Tibial nerve (tissue), 4 donors: ENCODE measurements around the gene CHST15. TPM values are rescaled to one million over a fixed set of nuclear protein-coding genes. Genes with fewer than 3 reads are reported as not detected.
"Not testable (repeated sequence)": the region's sequence is repeated elsewhere in the genome, so short reads cannot be mapped to it uniquely, and the experiment has no call there.

Experiments used
- DNase-seq, 2 donors: peaks; one replicate each; pipeline ENCODE4 v3.0.0-alpha.2; 2019; ENCODE audit warnings: low spot score in 2 of 2
- H3K27ac ChIP-seq, 4 donors: fragments of 200-600 bp; sonication (generic) in 3 of 4; one replicate each; pipeline ENCODE4 v1.5.1; 2017 to 2019; ENCODE audit warnings: mild to moderate bottlenecking in 1 of 4
- H3K27me3 ChIP-seq, 2 donors: fragments of 200-600 bp; sonication (generic) in 1 of 2; one replicate each; pipeline versions ENCODE4 v1.5.1 to v1.6.0; 2017 to 2019
- H3K36me3 ChIP-seq, 3 donors: fragments of 200-600 bp; sonication (generic); one replicate each; pipeline ENCODE4 v1.5.1; 2018 to 2019
- H3K4me1 ChIP-seq, 4 donors: fragments of 200-600 bp; sonication (generic) in 3 of 4; one replicate each; pipeline ENCODE4 v1.5.1; 2017 to 2019
- H3K4me3 ChIP-seq, 4 donors: fragments of 200-600 bp; sonication (generic) in 3 of 4; one replicate each; pipeline ENCODE4 v1.5.1; 2017 to 2019; ENCODE audit warnings: mild to moderate bottlenecking in 1 of 4, moderate library complexity in 1 of 4
- H3K9me3 ChIP-seq, 4 donors: fragments of 200-600 bp; sonication (generic) in 3 of 4; one replicate each; pipeline ENCODE4 v1.5.1; 2017 to 2019
- EP300 ChIP-seq, 2 donors: sonication (generic); formaldehyde crosslinking; IDR thresholded peaks; one replicate each; pipeline ENCODE4 v1.6.1; 2017; ENCODE audit warnings: antibody characterized with exemption in 2 of 2, mild to moderate bottlenecking in 1 of 2
- POLR2A ChIP-seq, 2 donors: fragments of 450-650 bp; IDR thresholded peaks; one replicate each; pipeline ENCODE4 v1.6.1; 2017; ENCODE audit warnings: antibody characterized with exemption in 2 of 2, mild to moderate bottlenecking in 2 of 2, moderate library complexity in 2 of 2
- WGBS, 2 donors: methylation state at CpG; one replicate each; pipeline ENCODE4 v1.1.5; 2018; 5-methylcytosine and 5-hydroxymethylcytosine counted together
- total RNA-seq, 4 donors: library from RNA; depleted of rRNA; stranded (reverse); fragments of >200 nt; gene quantifications; one replicate each; pipeline ENCODE4 v1.1.0, GENCODE V29; 2016
- TF ChIP-seq, protein P1 (sequence below), 5 experiments: fragments of 200-600 bp in 3 of 5; fragments of 450-650 bp in 2 of 5; sonication (generic) in 3 of 5; IDR thresholded peaks; one replicate each; pipeline ENCODE4 v1.5.1; 2016 to 2019; ENCODE audit warnings: antibody characterized with exemption in 5 of 5, mild to moderate bottlenecking in 3 of 5, moderate library complexity in 2 of 5

The CHST15 gene
- total RNA-seq, 4 donors from 2014 or later = 29.8 to 45.6 (median 34.3) TPM

DNA sequence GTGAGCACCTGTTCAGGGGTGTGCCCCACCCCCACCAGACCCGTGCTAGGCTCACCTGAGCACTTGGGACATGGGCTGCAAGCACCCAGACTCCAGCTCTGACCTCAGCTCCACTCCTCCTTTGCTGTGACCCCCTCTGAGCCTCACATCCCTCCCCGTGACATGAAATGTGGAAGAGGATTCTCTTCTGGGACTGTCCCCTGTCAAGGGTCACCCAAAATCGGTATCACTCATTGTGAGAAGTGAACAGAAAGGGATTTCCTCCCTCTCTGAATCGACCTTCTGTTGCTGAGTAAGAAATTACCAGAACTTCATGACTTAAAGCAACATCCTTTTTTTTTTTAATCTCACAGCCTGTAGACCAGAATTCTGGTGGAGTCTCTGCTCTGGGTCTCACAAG lies 6.2 kb upstream of the CHST15 start:
- DNase-seq = no peak
- Histone ChIP-seq H3K4me1 (peaks cover 0 to 9% (median 1%) of the 10 kb centered on the region in 4 donors), H3K27me3 (no peaks in the 10 kb centered on the region), H3K4me3 (no peak overlapping the region), H3K36me3 (no peaks in the 10 kb centered on the region), H3K9me3 (no peaks in the 10 kb centered on the region), H3K27ac (no peak overlapping the region)
- TF ChIP-seq, protein P1, sequence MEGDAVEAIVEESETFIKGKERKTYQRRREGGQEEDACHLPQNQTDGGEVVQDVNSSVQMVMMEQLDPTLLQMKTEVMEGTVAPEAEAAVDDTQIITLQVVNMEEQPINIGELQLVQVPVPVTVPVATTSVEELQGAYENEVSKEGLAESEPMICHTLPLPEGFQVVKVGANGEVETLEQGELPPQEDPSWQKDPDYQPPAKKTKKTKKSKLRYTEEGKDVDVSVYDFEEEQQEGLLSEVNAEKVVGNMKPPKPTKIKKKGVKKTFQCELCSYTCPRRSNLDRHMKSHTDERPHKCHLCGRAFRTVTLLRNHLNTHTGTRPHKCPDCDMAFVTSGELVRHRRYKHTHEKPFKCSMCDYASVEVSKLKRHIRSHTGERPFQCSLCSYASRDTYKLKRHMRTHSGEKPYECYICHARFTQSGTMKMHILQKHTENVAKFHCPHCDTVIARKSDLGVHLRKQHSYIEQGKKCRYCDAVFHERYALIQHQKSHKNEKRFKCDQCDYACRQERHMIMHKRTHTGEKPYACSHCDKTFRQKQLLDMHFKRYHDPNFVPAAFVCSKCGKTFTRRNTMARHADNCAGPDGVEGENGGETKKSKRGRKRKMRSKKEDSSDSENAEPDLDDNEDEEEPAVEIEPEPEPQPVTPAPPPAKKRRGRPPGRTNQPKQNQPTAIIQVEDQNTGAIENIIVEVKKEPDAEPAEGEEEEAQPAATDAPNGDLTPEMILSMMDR (IDR thresholded peaks at IDR 0.05) = no peak
- TF ChIP-seq EP300 (IDR thresholded peaks at IDR 0.05) (no peak), POLR2A (IDR thresholded peaks at IDR 0.05) (no peak)
- WGBS, 2 donors = 54 to 57% methylated on average over 4 of the region's 4 CpGs

GRCh38 chr10:124098575-124098974 lies 5.2 kb upstream of the CHST15 start:
- no peak overlapping the region for H3K4me3 ChIP-seq
- H3K4me1 ChIP-seq = peaks cover 0 to 19% (median 7%) of the 10 kb centered on the region in 4 donors
- H3K27ac ChIP-seq = no peak overlapping the region
- H3K9me3 ChIP-seq = no peaks in the 10 kb centered on the region
- 87 to 88% methylated on average over 10 of the region's 10 CpGs for WGBS, 2 donors
- no peak for DNase-seq
- TF ChIP-seq, protein P1 (IDR thresholded peaks at IDR 0.05) = no peak
- TF ChIP-seq EP300 (IDR thresholded peaks at IDR 0.05) = no peak
- no peaks in the 10 kb centered on the region for H3K36me3 ChIP-seq
- no peaks in the 10 kb centered on the region for H3K27me3 ChIP-seq

GRCh38 chr10:124097883-124098282 lies 4.5 kb upstream of the CHST15 start:
- Histone ChIP-seq H3K4me1 (peaks cover 0 to 23% (median 7%) of the 10 kb centered on the region in 4 donors), H3K27me3 (no peaks in the 10 kb centered on the region), H3K4me3 (no peak overlapping the region), H3K36me3 (no peaks in the 10 kb centered on the region), H3K27ac (no peak overlapping the region), H3K9me3 (no peaks in the 10 kb centered on the region)
- no peak for DNase-seq
- WGBS, 2 donors = 51 to 62% methylated on average over 10 of the region's 10 CpGs
- TF ChIP-seq EP300 (IDR thresholded peaks at IDR 0.05) = no peak
- TF ChIP-seq, protein P1 (IDR thresholded peaks at IDR 0.05) = no peak
- no peak for TF ChIP-seq POLR2A (IDR thresholded peaks at IDR 0.05)

GRCh38 chr10:124096494-124096893 lies 3.1 kb upstream of the CHST15 start:
- Histone ChIP-seq H3K27me3 (peaks cover 0 to under 1% of the 10 kb centered on the region in 2 donors), H3K4me3 (no peak overlapping the region), H3K4me1 (peaks cover 0 to 36% (median 14%) of the 10 kb centered on the region in 4 donors), H3K36me3 (no peaks in the 10 kb centered on the region), H3K9me3 (no peaks in the 10 kb centered on the region), H3K27ac (no peak overlapping the region)
- WGBS, 2 donors = 94% methylated on average over 2 of the region's 2 CpGs
- TF ChIP-seq, protein P1 (IDR thresholded peaks at IDR 0.05) = no peak
- TF ChIP-seq POLR2A (IDR thresholded peaks at IDR 0.05) = no peak
- TF ChIP-seq EP300 (IDR thresholded peaks at IDR 0.05) = no peak
- no peak for DNase-seq

- H3K27me3 ChIP-seq, H3K4me3 ChIP-seq, H3K9me3 ChIP-seq, DNase-seq, H3K27ac ChIP-seq, H3K36me3 ChIP-seq: not testable (repeated sequence)
- WGBS, 2 donors = 79 to 89% methylated on average over 15 to 16 of the region's 16 CpGs
- H3K4me1 ChIP-seq = peaks cover 0 to 39% (median 15%) of the 10 kb centered on the region in 4 donors
Measured at GRCh38 chr10:124095801-124096200, 2.4 kb upstream of the CHST15 start.

DNA sequence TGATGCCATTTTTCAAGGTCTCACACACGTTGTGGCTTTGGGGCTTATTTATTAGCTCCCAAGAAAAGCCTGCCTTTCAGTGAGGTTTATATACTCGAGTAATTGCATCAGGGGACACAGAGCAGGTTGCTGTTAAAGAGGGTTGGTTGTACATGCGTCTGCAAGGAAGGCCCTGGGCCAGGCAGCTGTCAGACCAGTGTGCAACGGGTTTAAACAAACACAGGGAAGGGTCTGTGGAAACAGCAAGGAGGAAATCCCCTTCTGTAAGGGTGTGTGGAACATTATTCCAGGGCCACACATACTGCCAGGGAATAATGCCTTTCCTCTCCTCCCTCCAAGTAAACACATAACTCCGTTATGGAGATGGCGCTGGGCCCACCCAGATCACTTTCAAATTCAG lies 1.7 kb upstream of the CHST15 start:
- DNase-seq = no peak
- Histone ChIP-seq H3K9me3 (no peaks in the 10 kb centered on the region), H3K4me1 (peaks cover 0 to 41% (median 20%) of the 10 kb centered on the region in 4 donors), H3K36me3 (no peaks in the 10 kb centered on the region), H3K4me3 (no peak overlapping the region), H3K27ac (no peak overlapping the region), H3K27me3 (peaks cover 0 to 7% of the 10 kb centered on the region in 2 donors)
- 64 to 67% methylated on average over 6 of the region's 6 CpGs for WGBS, 2 donors
- TF ChIP-seq, protein P1 (IDR thresholded peaks at IDR 0.05) = no peak
